Activated CD4-positive, alpha-beta T cell treated with anti-CD3 and anti-CD28 coated beads, Interleukin-2, amount 10 ng/mL, durations not matched to agents 7 days and 5 days (primary cell): Measurements from ENCODE around the gene ZNF254. TPM values are rescaled to one million over a fixed set of nuclear protein-coding genes. Genes with fewer than 3 reads are reported as not detected.
"Not testable (repeated sequence)": the region's sequence is repeated elsewhere in the genome, so short reads cannot be mapped to it uniquely, and the experiment has no call there.

Experiments
- CTCF ChIA-PET: fragments of 350-600 bp; sonication (Branson Sonifier 250); formaldehyde crosslinking; loops from one replicate; lab custom pipeline; 2021; ENCODE audit warnings: antibody characterized with exemption; lab: Charles Lee
- POLR2A ChIA-PET: fragments of 350-600 bp; sonication (Branson Sonifier 250); formaldehyde crosslinking; loops from one replicate; lab custom pipeline; 2021; ENCODE audit warnings: antibody characterized with exemption; lab: Charles Lee
- DNase-seq: peaks from one replicate; pipeline ENCODE4 v3.0.0-alpha.2; 2020
- H3K27ac Mint-ChIP-seq: one replicate; pipeline ENCODE4 v1.8.0; 2021; ENCODE audit warnings: mild to moderate bottlenecking, moderate library complexity, mixed read lengths
- H3K27me3 Mint-ChIP-seq: one replicate; pipeline ENCODE4 v1.8.0; 2021; ENCODE audit warnings: mixed read lengths
- H3K36me3 Mint-ChIP-seq: one replicate; pipeline ENCODE4 v1.8.0; 2021; ENCODE audit warnings: low read depth, mixed read lengths
- H3K4me1 Mint-ChIP-seq: one replicate; pipeline ENCODE4 v1.8.0; 2021; ENCODE audit warnings: mixed read lengths
- H3K4me3 Mint-ChIP-seq: one replicate; pipeline ENCODE4 v1.8.0; 2021; ENCODE audit warnings: mild to moderate bottlenecking, moderate library complexity, mixed read lengths
- H3K9me3 Mint-ChIP-seq: one replicate; pipeline ENCODE4 v1.8.0; 2021; ENCODE audit warnings: mixed read lengths
- total RNA-seq, 2 experiments: library from RNA; stranded (reverse); gene quantifications; one replicate each; pipeline ENCODE4 v1.2.3, GENCODE V29; 2021

Gene ZNF254
- total RNA-seq, 2 experiments from 2014 or later, result 12.2 to 13.8 TPM

GRCh38 chr19:24074720-24075454, 12.1 kb upstream of the ZNF254 start:
- ChIA-PET CTCF (no interaction called here), POLR2A (no interaction called here)
- Mint-ChIP-seq H3K27ac (no peak overlapping the region), H3K9me3 (peaks cover 24% of the 10 kb centered on the region), H3K36me3 (peaks cover 47% of the 10 kb centered on the region), H3K4me1 (peaks cover 4% of the 10 kb centered on the region), H3K27me3 (no peaks in the 10 kb centered on the region), H3K4me3 (no peak overlapping the region)
- no peak for DNase-seq

GRCh38 chr19:24075530-24075929, 11.5 kb upstream of the ZNF254 start:
- H3K27me3 Mint-ChIP-seq, H3K27ac Mint-ChIP-seq, H3K4me1 Mint-ChIP-seq, POLR2A ChIA-PET, DNase-seq, H3K4me3 Mint-ChIP-seq, CTCF ChIA-PET: not testable (repeated sequence)
- Mint-ChIP-seq H3K9me3 (peaks cover 26% of the 10 kb centered on the region), H3K36me3 (peaks cover 44% of the 10 kb centered on the region)

GRCh38 chr19:24078680-24079079, 8.3 kb upstream of the ZNF254 start:
- POLR2A ChIA-PET, result no interaction called here
- Mint-ChIP-seq H3K27ac (no peak overlapping the region), H3K4me1 (peaks cover 2% of the 10 kb centered on the region), H3K4me3 (no peak overlapping the region), H3K9me3 (peaks cover 25% of the 10 kb centered on the region), H3K36me3 (peaks cover 37% of the 10 kb centered on the region), H3K27me3 (no peaks in the 10 kb centered on the region)
- no peak for DNase-seq
- CTCF ChIA-PET, result no interaction called here

- Mint-ChIP-seq H3K36me3 (peaks cover 17% of the 10 kb centered on the region), H3K27ac (no peak overlapping the region), H3K4me1 (no peaks in the 10 kb centered on the region), H3K27me3 (no peaks in the 10 kb centered on the region), H3K4me3 (no peak overlapping the region), H3K9me3 (peaks cover 9% of the 10 kb centered on the region)
- ChIA-PET CTCF (no interaction called here), POLR2A (no interaction called here)
- no peak for DNase-seq
These were observed 5.9 kb upstream of the ZNF254 start for GRCh38 chr19:24081056-24081455.

GRCh38 chr19:24098359-24098758, 11.4 kb downstream of the ZNF254 start:
- POLR2A ChIA-PET, result no interaction called here

GRCh38 chr19:24099829-24100228, 12.8 kb downstream of the ZNF254 start:
- H3K36me3 Mint-ChIP-seq, result peaks cover 74% of the 10 kb centered on the region
- no peaks in the 10 kb centered on the region for H3K27me3 Mint-ChIP-seq
- peaks cover 41% of the 10 kb centered on the region for H3K9me3 Mint-ChIP-seq
- H3K27ac Mint-ChIP-seq, result no peak overlapping the region
- ChIA-PET CTCF (no interaction called here), POLR2A (no interaction called here)
- peaks cover 8% of the 10 kb centered on the region for H3K4me1 Mint-ChIP-seq
- no peak for DNase-seq
- no peak overlapping the region for H3K4me3 Mint-ChIP-seq

More at GRCh38 chr19:24098359-24098758, 11.4 kb downstream of the ZNF254 start:
- CTCF ChIA-PET, result interaction anchor here (1.0 kb wide), 1 partner anchor 12 kb away, joined by 3 read pairs; the partner anchor contains the start of gene ZNF254
- DNase-seq, result no peak
- H3K27me3 Mint-ChIP-seq, result no peaks in the 10 kb centered on the region
- no peak overlapping the region for H3K4me3 Mint-ChIP-seq
- peaks cover 64% of the 10 kb centered on the region for H3K36me3 Mint-ChIP-seq
- peaks cover 38% of the 10 kb centered on the region for H3K9me3 Mint-ChIP-seq
- H3K27ac Mint-ChIP-seq, result no peak overlapping the region
- peaks cover 9% of the 10 kb centered on the region for H3K4me1 Mint-ChIP-seq

GRCh38 chr19:24100597-24100996, 13.6 kb downstream of the ZNF254 start:
- H3K4me1 Mint-ChIP-seq, DNase-seq, H3K27me3 Mint-ChIP-seq, CTCF ChIA-PET, H3K27ac Mint-ChIP-seq, H3K4me3 Mint-ChIP-seq: not testable (repeated sequence)
- H3K9me3 Mint-ChIP-seq, result peaks cover 35% of the 10 kb centered on the region
- peaks cover 73% of the 10 kb centered on the region for H3K36me3 Mint-ChIP-seq
- POLR2A ChIA-PET, result interaction anchor here (0.6 kb wide), 1 partner anchor 285 kb away, joined by 3 read pairs; no protein-coding TSS in a partner anchor

- no peak for DNase-seq
- no peaks in the 10 kb centered on the region for H3K27me3 Mint-ChIP-seq
- H3K9me3 Mint-ChIP-seq, result peaks cover 36% of the 10 kb centered on the region
- POLR2A ChIA-PET, result no interaction called here
- CTCF ChIA-PET, result no interaction called here
- H3K4me1 Mint-ChIP-seq, result peaks cover 1% of the 10 kb centered on the region
- peaks cover 73% of the 10 kb centered on the region for H3K36me3 Mint-ChIP-seq
- no peak overlapping the region for H3K4me3 Mint-ChIP-seq
- H3K27ac Mint-ChIP-seq, result no peak overlapping the region
These were observed 14.6 kb downstream of the ZNF254 start for GRCh38 chr19:24101459-24102115.

GRCh38 chr19:24127601-24128000, 40.6 kb downstream of the ZNF254 start:
- ChIA-PET POLR2A (no interaction called here), CTCF (no interaction called here)
- no peaks in the 10 kb centered on the region for H3K4me1 Mint-ChIP-seq
- H3K27me3 Mint-ChIP-seq, result no peaks in the 10 kb centered on the region
- H3K27ac Mint-ChIP-seq, result no peak overlapping the region
- no peak for DNase-seq
- H3K9me3 Mint-ChIP-seq, result peaks cover 53% of the 10 kb centered on the region
- no peak overlapping the region for H3K4me3 Mint-ChIP-seq
- H3K36me3 Mint-ChIP-seq, result peaks cover 60% of the 10 kb centered on the region

GRCh38 chr19:24140099-24140498, 53.1 kb downstream of the ZNF254 start:
- Mint-ChIP-seq H3K9me3 (peaks cover 43% of the 10 kb centered on the region), H3K36me3 (peaks cover 19% of the 10 kb centered on the region), H3K4me3 (no peak overlapping the region), H3K27me3 (no peaks in the 10 kb centered on the region), H3K27ac (no peak overlapping the region), H3K4me1 (no peaks in the 10 kb centered on the region)
- ChIA-PET POLR2A (no interaction called here), CTCF (interaction anchor here (0.5 kb wide), 1 partner anchor 9 kb away, joined by 4 read pairs; no protein-coding TSS in a partner anchor)
- DNase-seq, result no peak

- H3K4me3 Mint-ChIP-seq, result no peak overlapping the region
- ChIA-PET CTCF (no interaction called here), POLR2A (no interaction called here)
- DNase-seq, result no peak
- no peak overlapping the region for H3K27ac Mint-ChIP-seq
- peaks cover 20% of the 10 kb centered on the region for H3K36me3 Mint-ChIP-seq
- no peaks in the 10 kb centered on the region for H3K27me3 Mint-ChIP-seq
- H3K9me3 Mint-ChIP-seq, result peaks cover 41% of the 10 kb centered on the region
- H3K4me1 Mint-ChIP-seq, result no peaks in the 10 kb centered on the region
These were observed 53.6 kb downstream of the ZNF254 start for GRCh38 chr19:24140591-24140990.

GRCh38 chr19:24141612-24142011, 54.6 kb downstream of the ZNF254 start:
- POLR2A ChIA-PET, result no interaction called here
- peaks cover 12% of the 10 kb centered on the region for H3K36me3 Mint-ChIP-seq

GRCh38 chr19:24142771-24143170, 55.8 kb downstream of the ZNF254 start:
- H3K27me3 Mint-ChIP-seq, result no peaks in the 10 kb centered on the region
- H3K36me3 Mint-ChIP-seq, result peaks cover 7% of the 10 kb centered on the region
- ChIA-PET POLR2A (no interaction called here), CTCF (no interaction called here)
- DNase-seq, result no peak
- H3K4me1 Mint-ChIP-seq, result no peaks in the 10 kb centered on the region
- H3K4me3 Mint-ChIP-seq, result no peak overlapping the region
- no peak overlapping the region for H3K27ac Mint-ChIP-seq
- peaks cover 31% of the 10 kb centered on the region for H3K9me3 Mint-ChIP-seq

More at GRCh38 chr19:24141612-24142011, 54.6 kb downstream of the ZNF254 start:
- H3K27me3 Mint-ChIP-seq, result no peaks in the 10 kb centered on the region
- no peak overlapping the region for H3K4me3 Mint-ChIP-seq
- no peak overlapping the region for H3K27ac Mint-ChIP-seq
- peaks cover 34% of the 10 kb centered on the region for H3K9me3 Mint-ChIP-seq
- no peak for DNase-seq
- CTCF ChIA-PET, result no interaction called here
- no peaks in the 10 kb centered on the region for H3K4me1 Mint-ChIP-seq
